IMR-90 (cell line): ENCODE measurements around the gene RCAN2.

Source experiments
- BHLHE40 ChIP-seq: fragments of 150-350 bp; IDR thresholded peaks from 2 replicates; pipeline ENCODE4 v1.6.1; 2016; ENCODE audit warnings: mild to moderate bottlenecking, low read depth, low read length
- CHD1 ChIP-seq: IDR thresholded peaks from 2 replicates; pipeline ENCODE4 v1.6.1; 2012; ENCODE audit warnings: low read depth, low read length, improper control_type of control experiment
- ELK1 ChIP-seq: fragments of 150-350 bp; IDR thresholded peaks from 2 replicates; pipeline ENCODE4 v1.6.1; 2016; ENCODE audit warnings: low read depth, mild to moderate bottlenecking, low read length, moderate library complexity, borderline replicate concordance
- FOS ChIP-seq: fragments of 150-350 bp; IDR thresholded peaks from 2 replicates; pipeline ENCODE4 v1.6.1; 2016; ENCODE audit warnings: low read depth, low read length
- MAZ ChIP-seq: IDR thresholded peaks from 2 replicates; pipeline ENCODE4 v1.6.1; 2012; ENCODE audit warnings: low read depth, mild to moderate bottlenecking, low read length, improper control_type of control experiment, moderate library complexity, borderline replicate concordance
- MXI1 ChIP-seq: IDR thresholded peaks from 2 replicates; pipeline ENCODE4 v1.6.1; 2012; ENCODE audit warnings: low read depth, mild to moderate bottlenecking, low read length, moderate library complexity, borderline replicate concordance
- NFE2L2 ChIP-seq: fragments of 150-350 bp; IDR thresholded peaks from 2 replicates; pipeline ENCODE4 v1.6.1; 2016; ENCODE audit warnings: low read depth, mild to moderate bottlenecking, low read length
- POLR2A ChIP-seq: IDR thresholded peaks from 2 replicates; pipeline ENCODE4 v1.6.1; 2012; ENCODE audit warnings: mild to moderate bottlenecking, low read depth, low read length
- RAD21 ChIP-seq: IDR thresholded peaks from 2 replicates; pipeline ENCODE4 v1.6.1; 2012; ENCODE audit warnings: low read length, improper control_type of control experiment
- RCOR1 ChIP-seq: IDR thresholded peaks from 2 replicates; pipeline ENCODE4 v1.6.1; 2012; ENCODE audit warnings: mild to moderate bottlenecking, low read length, improper control_type of control experiment; ENCODE audit not compliant: insufficient replicate concordance
- RFX5 ChIP-seq: IDR thresholded peaks from 2 replicates; pipeline ENCODE4 v1.8.0; 2012; ENCODE audit warnings: low read depth, mild to moderate bottlenecking, low read length, moderate library complexity
- SMC3 ChIP-seq: fragments of 150-350 bp; IDR thresholded peaks from 2 replicates; pipeline ENCODE4 v1.6.1; 2016; ENCODE audit warnings: low read depth, mild to moderate bottlenecking, antibody characterized with exemption, low read length, moderate library complexity
- TF ChIP-seq, protein P1 (sequence below): conservative IDR thresholded peaks from 2 replicates; pipeline ENCODE4 v1.5.1; 2012; ENCODE audit warnings: mild to moderate bottlenecking, low read depth, low read length, improper control_type of control experiment

GRCh38 chr6:46420921-46421638, 70.2 kb downstream of the RCAN2 start:
- TF ChIP-seq, protein P1, sequence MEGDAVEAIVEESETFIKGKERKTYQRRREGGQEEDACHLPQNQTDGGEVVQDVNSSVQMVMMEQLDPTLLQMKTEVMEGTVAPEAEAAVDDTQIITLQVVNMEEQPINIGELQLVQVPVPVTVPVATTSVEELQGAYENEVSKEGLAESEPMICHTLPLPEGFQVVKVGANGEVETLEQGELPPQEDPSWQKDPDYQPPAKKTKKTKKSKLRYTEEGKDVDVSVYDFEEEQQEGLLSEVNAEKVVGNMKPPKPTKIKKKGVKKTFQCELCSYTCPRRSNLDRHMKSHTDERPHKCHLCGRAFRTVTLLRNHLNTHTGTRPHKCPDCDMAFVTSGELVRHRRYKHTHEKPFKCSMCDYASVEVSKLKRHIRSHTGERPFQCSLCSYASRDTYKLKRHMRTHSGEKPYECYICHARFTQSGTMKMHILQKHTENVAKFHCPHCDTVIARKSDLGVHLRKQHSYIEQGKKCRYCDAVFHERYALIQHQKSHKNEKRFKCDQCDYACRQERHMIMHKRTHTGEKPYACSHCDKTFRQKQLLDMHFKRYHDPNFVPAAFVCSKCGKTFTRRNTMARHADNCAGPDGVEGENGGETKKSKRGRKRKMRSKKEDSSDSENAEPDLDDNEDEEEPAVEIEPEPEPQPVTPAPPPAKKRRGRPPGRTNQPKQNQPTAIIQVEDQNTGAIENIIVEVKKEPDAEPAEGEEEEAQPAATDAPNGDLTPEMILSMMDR = no peak
- TF ChIP-seq SMC3 (no peak), POLR2A (no peak), RAD21 (no peak), NFE2L2 (no peak), MAZ (no peak), ELK1 (no peak), BHLHE40 (no peak), RCOR1 (no peak), RFX5 (no peak), CHD1 (no peak), FOS (no peak), MXI1 (no peak)
